ENCODE results near the gene SEPTIN3. TPM values are rescaled to one million over a fixed set of nuclear protein-coding genes. Genes with fewer than 3 reads are reported as not detected.

The SEPTIN3 gene
- total RNA-seq, 4 donors from 2014 or later, result 0.19 to 0.51 (median 0.22) TPM; not detected in 1

- no peak for TF ChIP-seq CTCF (IDR thresholded peaks at IDR 0.05; ENCODE audit: low read depth)
Measured at GRCh38 chr22:41970601-41971000, 1.4 kb downstream of the SEPTIN3 start.

GRCh38 chr22:41971431-41971830 lies 2.2 kb downstream of the SEPTIN3 start:
- TF ChIP-seq CTCF (IDR thresholded peaks at IDR 0.05; ENCODE audit: low read depth), result no peak

- no peak for TF ChIP-seq CTCF (IDR thresholded peaks at IDR 0.05; ENCODE audit: low read depth)
Measured at GRCh38 chr22:41974691-41975290, 5.5 kb downstream of the SEPTIN3 start.

GRCh38 chr22:41975299-41976069 lies 6.2 kb downstream of the SEPTIN3 start:
- no peak for TF ChIP-seq CTCF (IDR thresholded peaks at IDR 0.05; ENCODE audit: low read depth)

GRCh38 chr22:41976070-41976901 lies 7.0 kb downstream of the SEPTIN3 start:
- TF ChIP-seq CTCF (IDR thresholded peaks at IDR 0.05; ENCODE audit: low read depth), result no peak

- no peak for TF ChIP-seq CTCF (IDR thresholded peaks at IDR 0.05; ENCODE audit: low read depth)
Measured at GRCh38 chr22:41976961-41977566, 7.8 kb downstream of the SEPTIN3 start.

All from subcutaneous adipose tissue (tissue), 4 donors.